GM10248 (cell line): ENCODE results near the gene VPS8.

Experiments used
- CTCF ChIA-PET: fragments of 300-600 bp; sonication (Branson Sonifier 250); formaldehyde crosslinking; extraction: SDS; loops from one replicate; lab custom pipeline; 2021; ENCODE audit warnings: antibody characterized with exemption; lab: Yijun Ruan, JAX
- POLR2A ChIA-PET: fragments of 350-650 bp; sonication (Branson Sonifier 250); formaldehyde crosslinking; extraction: SDS; loops from one replicate; lab custom pipeline; 2020; ENCODE audit warnings: antibody characterized with exemption; lab: Yijun Ruan, JAX
- DNase-seq: peaks from one replicate; pipeline ENCODE4 v3.0.0; 2012; ENCODE audit errors: extremely low spot score
- CTCF ChIP-seq: IDR thresholded peaks from 2 replicates; pipeline ENCODE4 v1.5.1; 2012; ENCODE audit warnings: mild to moderate bottlenecking, low read depth; ENCODE audit errors: extremely low read depth, missing control alignments, control extremely low read depth

VPS8 gene

GRCh38 chr3:185069037-185070030 lies 257.4 kb downstream of the VPS8 start:
- POLR2A ChIA-PET, result no interaction called here
- CTCF ChIA-PET, result interaction anchor here (1.3 to 2.2 kb wide), 2 partner anchors 21 to 107 kb away, joined by 3 to 6 read pairs; no protein-coding TSS in a partner anchor
- DNase-seq, result no peak
- no peak for TF ChIP-seq CTCF

- ChIA-PET CTCF (interaction anchor here (1.3 to 2.2 kb wide), 2 partner anchors 20 to 106 kb away, joined by 3 to 6 read pairs; no protein-coding TSS in a partner anchor), POLR2A (no interaction called here)
- no peak for TF ChIP-seq CTCF
- no peak for DNase-seq
Observed at GRCh38 chr3:185070491-185071286, 258.7 kb downstream of the VPS8 start.

GRCh38 chr3:185071287-185071800 lies 259.4 kb downstream of the VPS8 start:
- ChIA-PET CTCF (interaction anchor here (2.2 kb wide), 1 partner anchor 105 kb away, joined by 6 read pairs; no protein-coding TSS in a partner anchor), POLR2A (no interaction called here)
- no peak for TF ChIP-seq CTCF
- no peak for DNase-seq

GRCh38 chr3:185075547-185075946 lies 263.6 kb downstream of the VPS8 start:
- no peak for TF ChIP-seq CTCF
- no peak for DNase-seq
- CTCF ChIA-PET, result interaction anchor here (1.4 to 1.8 kb wide), 2 partner anchors 10 to 13 kb away, joined by 3 to 4 read pairs; no protein-coding TSS in a partner anchor
- POLR2A ChIA-PET, result no interaction called here

- POLR2A ChIA-PET, result no interaction called here
- CTCF ChIA-PET, result interaction anchor here (1.8 kb wide), 1 partner anchor 10 kb away, joined by 4 read pairs; no protein-coding TSS in a partner anchor
- TF ChIP-seq CTCF, result no peak
- DNase-seq, result no peak
Observed at GRCh38 chr3:185076219-185076618, 264.3 kb downstream of the VPS8 start.

- TF ChIP-seq CTCF, result no peak
- ChIA-PET CTCF (no interaction called here), POLR2A (no interaction called here)
- no peak for DNase-seq
Observed at GRCh38 chr3:185079625-185080024, 267.7 kb downstream of the VPS8 start.
